K562 (cell line): Measurements from ENCODE around the gene PGPEP1. TPM values are rescaled to one million over a fixed set of nuclear protein-coding genes. Genes with fewer than 3 reads are reported as not detected.
A peak's percentile ranks its signal among the peaks of the same experiment; 100 is the strongest.

Experiments used
- BCL6 ChIP-seq: fragments of 250-450 bp; sonication (Bioruptor Pico); IDR thresholded peaks from 2 replicates; pipeline ENCODE4 v1.4.0; 2020
- BHLHE40 ChIP-seq: IDR thresholded peaks from 2 replicates; pipeline ENCODE4 v1.6.1; 2011; ENCODE audit warnings: low read length, improper control_type of control experiment
- ELF4 ChIP-seq: fragments of 450-650 bp; formaldehyde crosslinking; IDR thresholded peaks from 2 replicates; pipeline ENCODE4 v1.4.0; 2022; ENCODE audit warnings: missing genetic modification characterization
- HDAC3 ChIP-seq: fragments of 450-650 bp; IDR thresholded peaks from 2 replicates; pipeline ENCODE4 v1.6.1; 2018; ENCODE audit warnings: borderline replicate concordance, mild to moderate bottlenecking, moderate library complexity; ENCODE audit not compliant: partially characterized antibody
- HDGF ChIP-seq: fragments of 450-650 bp; IDR thresholded peaks from 2 replicates; pipeline ENCODE4 v1.6.1; 2016
- HMGN3 ChIP-seq: IDR thresholded peaks from 2 replicates; pipeline ENCODE4 v1.6.1; 2011; ENCODE audit warnings: borderline replicate concordance, low read depth, mild to moderate bottlenecking, mixed read lengths, low read length; ENCODE audit not compliant: insufficient read length; ENCODE audit errors: extremely low read depth
- KAT7 ChIP-seq: sonication (generic); formaldehyde crosslinking; IDR thresholded peaks from 2 replicates; pipeline ENCODE4 v1.8.0; 2022; ENCODE audit warnings: missing genetic modification reagents, mild to moderate bottlenecking, borderline replicate concordance
- MTA2 ChIP-seq: fragments of 450-650 bp; IDR thresholded peaks from 2 replicates; pipeline ENCODE4 v1.6.1; 2016; ENCODE audit warnings: low read depth
- NCOR1 ChIP-seq: fragments of 450-650 bp; IDR thresholded peaks from 2 replicates; pipeline ENCODE4 v1.6.1; 2016; ENCODE audit warnings: mild to moderate bottlenecking, moderate library complexity
- NFATC3 ChIP-seq: fragments of 450-650 bp; IDR thresholded peaks from 2 replicates; pipeline ENCODE4 v1.6.1; 2017; ENCODE audit warnings: mild to moderate bottlenecking
- NR2C2 ChIP-seq, 2 experiments: fragments of 200-800 bp in 1 of 2; sonication (Bioruptor generic) in 1 of 2; sonication (generic) in 1 of 2; formaldehyde crosslinking in 1 of 2; IDR thresholded peaks; 2 replicates each; pipeline versions ENCODE4 v1.6.1 to v1.8.0; 2016 to 2022; ENCODE audit warnings: mild to moderate bottlenecking in 1 of 2, missing compliant biosample characterization in 1 of 2, missing genetic modification characterization in 1 of 2, missing genetic modification reagents in 1 of 2
- PHF8 ChIP-seq: fragments of 200-600 bp; sonication (generic); IDR thresholded peaks from 2 replicates; pipeline ENCODE4 v1.6.1; 2012; ENCODE audit warnings: mixed run types, mild to moderate bottlenecking, inconsistent platforms, low read length, moderate library complexity, borderline replicate concordance
- POLR3A ChIP-seq: IDR thresholded peaks from 2 replicates; pipeline ENCODE4 v1.6.1; 2011; ENCODE audit warnings: borderline replicate concordance, mild to moderate bottlenecking, moderate library complexity; ENCODE audit not compliant: insufficient read length, insufficient read depth; ENCODE audit errors: extremely low read depth
- SAP30 ChIP-seq: fragments of 200-600 bp; sonication (generic); IDR thresholded peaks from 2 replicates; pipeline ENCODE4 v1.6.1; 2012; ENCODE audit warnings: borderline replicate concordance, low read depth, mild to moderate bottlenecking, moderate library complexity, low read length, control low read depth, inconsistent platforms; ENCODE audit not compliant: insufficient read depth, poor library complexity, severe bottlenecking
- ZFP36 ChIP-seq: fragments of 150-350 bp; IDR thresholded peaks from 2 replicates; pipeline ENCODE4 v1.6.1; 2018; ENCODE audit warnings: low read length, low read depth; ENCODE audit not compliant: partially characterized antibody
- ZNF140 ChIP-seq: fragments of 250-450 bp; sonication (Bioruptor Pico); IDR thresholded peaks from 2 replicates; pipeline ENCODE4 v1.8.0; 2021; ENCODE audit warnings: moderate library complexity, mild to moderate bottlenecking, inconsistent platforms
- ZNF57 ChIP-seq: fragments of 450-650 bp; formaldehyde crosslinking; IDR thresholded peaks from 2 replicates; pipeline ENCODE4 v1.4.0; 2020; ENCODE audit warnings: mild to moderate bottlenecking, moderate library complexity
- ZNF644 ChIP-seq: fragments of 200-800 bp; sonication (Bioruptor generic); IDR thresholded peaks from 2 replicates; pipeline ENCODE4 v1.6.1; 2016; ENCODE audit warnings: low read depth, missing genetic modification characterization, missing compliant biosample characterization
- polyA plus RNA-seq, 8 experiments: library from polyadenylated mRNA; depleted of rRNA in 4 of 8; stranded (reverse) in 5 of 8; unstranded in 3 of 8; fragments of >200 nt; fragmentation: Nextera tagmentation in 2 of 8; fragmentation: Illumina TruSeq in 1 of 8; extraction: Ambion mirVana in 2 of 8; extraction: Trizol in 1 of 8; gene quantifications; 2 replicates each; pipeline versions ENCODE4 v1.2.1 to v1.2.3, GENCODE V29; 2011 to 2014; ENCODE audit warnings: inconsistent platforms in 1 of 8, missing spikeins in 1 of 8
- total RNA-seq, 7 experiments: library from RNA; depleted of rRNA in 6 of 7; stranded (reverse); fragments of >200 nt in 6 of 7; fragmentation: Illumina TruSeq in 2 of 7; extraction: Trizol in 2 of 7; gene quantifications; 2 replicates each; pipeline versions ENCODE4 v1.2.1 to v1.2.3, GENCODE V29; 2011 to 2021; ENCODE audit warnings: low replicate concordance in 1 of 7
- TF ChIP-seq, protein P1 (sequence below): sonication (generic); formaldehyde crosslinking; IDR thresholded peaks from 2 replicates; pipeline ENCODE4 v1.9.0; 2022; ENCODE audit warnings: mild to moderate bottlenecking, missing genetic modification reagents
- TF ChIP-seq, protein P2 (sequence below), 2 experiments: IDR thresholded peaks in 1 of 2; conservative IDR thresholded peaks in 1 of 2; 2 replicates each; pipeline ENCODE4 v1.6.1; 2016; ENCODE audit warnings: low read depth in 2 of 2, mild to moderate bottlenecking in 1 of 2, missing compliant biosample characterization in 1 of 2, missing genetic modification characterization in 1 of 2, moderate library complexity in 1 of 2
- TF ChIP-seq, protein P3 (sequence below): fragments of 450-650 bp; conservative IDR thresholded peaks from 2 replicates; pipeline ENCODE4 v1.6.1; 2016; ENCODE audit warnings: missing genetic modification characterization, low read depth, mild to moderate bottlenecking, control low read depth, missing compliant biosample characterization

Gene PGPEP1
- total and polyA plus RNA-seq, 9 of the 15 experiments (the other 6 are each of a cell fraction or from before 2014, with no cell fraction given) = 10.0 to 69.6 (median 33.5) TPM

DNA sequence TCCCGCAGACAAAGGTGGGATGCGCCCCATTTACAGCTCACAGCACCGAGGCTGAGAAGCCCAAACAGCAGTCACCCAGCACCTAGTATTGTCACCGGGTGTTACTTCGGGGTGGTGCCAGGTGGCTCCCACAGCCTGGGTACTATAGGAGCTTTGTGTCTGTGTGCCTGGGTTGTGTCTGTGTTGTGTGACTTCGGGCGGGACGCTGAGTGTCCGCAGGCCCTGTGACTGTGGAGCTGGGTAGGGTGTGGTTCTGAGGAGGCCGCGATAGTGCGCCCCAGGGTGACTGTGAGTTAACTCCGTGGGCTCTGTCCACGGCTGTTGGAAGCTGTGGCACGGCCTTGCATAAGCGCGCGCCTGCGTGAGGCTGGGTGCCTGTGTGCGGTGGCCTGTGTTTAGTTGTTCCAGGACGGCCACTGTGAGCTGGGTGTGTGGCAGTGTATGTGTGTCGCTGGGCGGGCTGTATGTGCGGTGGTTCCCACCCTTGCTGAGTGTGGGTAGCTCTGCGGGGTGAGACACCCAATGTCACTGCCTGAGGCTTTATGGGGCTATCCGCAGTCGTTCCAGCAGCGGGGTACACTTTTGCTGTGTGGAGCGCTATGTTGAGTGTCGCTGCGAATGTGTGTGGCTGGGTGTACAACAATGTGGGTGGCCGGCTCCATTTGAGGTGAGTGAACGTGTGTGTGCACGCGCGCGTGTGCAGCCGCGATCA is 78.2 kb downstream of the PGPEP1 start (continued):
- TF ChIP-seq ZNF140 (CRISPR knock-in tag) (no peak), NR2C2 (CRISPR knock-in tag; IDR thresholded peaks at IDR 0.05) (no peak; the same call in none of the 2 replicates), NR2C2 (tag; IDR thresholded peaks at IDR 0.05) (no peak; the same call in 1 of the 2 replicates), SAP30 (no peak), ZNF644 (tag) (no peak), BHLHE40 (peak; percentile 32; the same call in 1 of the 2 replicates), BCL6 (CRISPR knock-in tag) (peak; percentile 58; the same call in 1 of the 2 replicates), ZNF57 (CRISPR knock-in tag) (no peak), ELF4 (CRISPR knock-in tag) (peak; percentile 75; the same call in 1 of the 2 replicates), HDAC3 (no peak), NFATC3 (no peak), HDGF (peak; percentile 82; the same call in 1 of the 2 replicates), PHF8 (peak; percentile 41; the same call in 1 of the 2 replicates), MTA2 (0 out of 2 replicates have a peak, but pooled peaks have one; percentile 34), KAT7 (CRISPR knock-in tag) (0 out of 2 replicates have a peak, but pooled peaks have one; percentile 50), POLR3A (no peak), ZFP36 (no peak), NCOR1 (no peak), HMGN3 (no peak)
- TF ChIP-seq, protein P1, sequence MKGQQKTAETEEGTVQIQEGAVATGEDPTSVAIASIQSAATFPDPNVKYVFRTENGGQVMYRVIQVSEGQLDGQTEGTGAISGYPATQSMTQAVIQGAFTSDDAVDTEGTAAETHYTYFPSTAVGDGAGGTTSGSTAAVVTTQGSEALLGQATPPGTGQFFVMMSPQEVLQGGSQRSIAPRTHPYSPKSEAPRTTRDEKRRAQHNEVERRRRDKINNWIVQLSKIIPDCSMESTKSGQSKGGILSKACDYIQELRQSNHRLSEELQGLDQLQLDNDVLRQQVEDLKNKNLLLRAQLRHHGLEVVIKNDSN (CRISPR knock-in tag) = no peak
- TF ChIP-seq, protein P2, sequence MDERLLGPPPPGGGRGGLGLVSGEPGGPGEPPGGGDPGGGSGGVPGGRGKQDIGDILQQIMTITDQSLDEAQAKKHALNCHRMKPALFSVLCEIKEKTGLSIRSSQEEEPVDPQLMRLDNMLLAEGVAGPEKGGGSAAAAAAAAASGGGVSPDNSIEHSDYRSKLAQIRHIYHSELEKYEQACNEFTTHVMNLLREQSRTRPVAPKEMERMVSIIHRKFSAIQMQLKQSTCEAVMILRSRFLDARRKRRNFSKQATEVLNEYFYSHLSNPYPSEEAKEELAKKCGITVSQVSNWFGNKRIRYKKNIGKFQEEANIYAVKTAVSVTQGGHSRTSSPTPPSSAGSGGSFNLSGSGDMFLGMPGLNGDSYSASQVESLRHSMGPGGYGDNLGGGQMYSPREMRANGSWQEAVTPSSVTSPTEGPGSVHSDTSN (CRISPR knock-in tag; IDR thresholded peaks at IDR 0.05; ENCODE audit: low read depth) = no peak
- TF ChIP-seq, protein P2 (tag; conservative IDR thresholded peaks at IDR 0.05; ENCODE audit: low read depth) = no peak
- TF ChIP-seq, protein P3, sequence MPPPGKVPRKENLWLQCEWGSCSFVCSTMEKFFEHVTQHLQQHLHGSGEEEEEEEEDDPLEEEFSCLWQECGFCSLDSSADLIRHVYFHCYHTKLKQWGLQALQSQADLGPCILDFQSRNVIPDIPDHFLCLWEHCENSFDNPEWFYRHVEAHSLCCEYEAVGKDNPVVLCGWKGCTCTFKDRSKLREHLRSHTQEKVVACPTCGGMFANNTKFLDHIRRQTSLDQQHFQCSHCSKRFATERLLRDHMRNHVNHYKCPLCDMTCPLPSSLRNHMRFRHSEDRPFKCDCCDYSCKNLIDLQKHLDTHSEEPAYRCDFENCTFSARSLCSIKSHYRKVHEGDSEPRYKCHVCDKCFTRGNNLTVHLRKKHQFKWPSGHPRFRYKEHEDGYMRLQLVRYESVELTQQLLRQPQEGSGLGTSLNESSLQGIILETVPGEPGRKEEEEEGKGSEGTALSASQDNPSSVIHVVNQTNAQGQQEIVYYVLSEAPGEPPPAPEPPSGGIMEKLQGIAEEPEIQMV (tag) = no peak
